ENCODE data around the gene PVR.
"Not testable (repeated sequence)": the region's sequence is repeated elsewhere in the genome, so short reads cannot be mapped to it uniquely, and the experiment has no call there.

The PVR gene

GRCh38 chr19:44707794-44708193, 64.1 kb downstream of the PVR start:
- H3K27me3 Mint-ChIP-seq: no peaks in the 10 kb centered on the region
- H3K36me3 Mint-ChIP-seq: no peaks in the 10 kb centered on the region
- no peaks in the 10 kb centered on the region for H3K4me1 Mint-ChIP-seq

GRCh38 chr19:44708940-44709339, 65.2 kb downstream of the PVR start:
- H3K36me3 Mint-ChIP-seq: no peaks in the 10 kb centered on the region
- no peak overlapping the region for H3K4me3 Mint-ChIP-seq
- no peaks in the 10 kb centered on the region for H3K4me1 Mint-ChIP-seq
- no peaks in the 10 kb centered on the region for H3K27me3 Mint-ChIP-seq
- H3K9me3 Mint-ChIP-seq: no peaks in the 10 kb centered on the region
- H3K27ac Mint-ChIP-seq: no peak overlapping the region

More at GRCh38 chr19:44707794-44708193, 64.1 kb downstream of the PVR start:
- H3K27ac Mint-ChIP-seq: no peak overlapping the region
- H3K4me3 Mint-ChIP-seq: no peak overlapping the region
- H3K9me3 Mint-ChIP-seq: no peaks in the 10 kb centered on the region

GRCh38 chr19:44709434-44710266, 65.9 kb downstream of the PVR start:
- H3K9me3 Mint-ChIP-seq, H3K4me1 Mint-ChIP-seq, H3K4me3 Mint-ChIP-seq, H3K27me3 Mint-ChIP-seq, H3K36me3 Mint-ChIP-seq, H3K27ac Mint-ChIP-seq: not testable (repeated sequence)

- Mint-ChIP-seq H3K9me3 (peaks cover 7% of the 10 kb centered on the region), H3K4me1 (no peaks in the 10 kb centered on the region), H3K27ac (no peak overlapping the region), H3K36me3 (no peaks in the 10 kb centered on the region), H3K27me3 (no peaks in the 10 kb centered on the region), H3K4me3 (no peak overlapping the region)
These were observed 66.8 kb downstream of the PVR start for GRCh38 chr19:44710483-44710882.

- Mint-ChIP-seq H3K9me3 (peaks cover 7% of the 10 kb centered on the region), H3K27ac (no peak overlapping the region), H3K4me1 (no peaks in the 10 kb centered on the region), H3K36me3 (no peaks in the 10 kb centered on the region), H3K27me3 (no peaks in the 10 kb centered on the region), H3K4me3 (no peak overlapping the region)
These were observed 69.3 kb downstream of the PVR start for GRCh38 chr19:44712864-44713515.

Measured in activated naive CD4-positive, alpha-beta T cell treated with anti-CD3 and anti-CD28 coated beads, Interleukin-2, amount 50 U/mL, for 24 hours (primary cell).